ENCODE results near the gene CEBPB. TPM values are rescaled to one million over a fixed set of nuclear protein-coding genes. Genes with fewer than 3 reads are reported as not detected.

The CEBPB gene
- total and polyA plus RNA-seq, 11 donors, result 14.7 to 122 (median 53.7) TPM

- Histone ChIP-seq H3K9me3 (no peaks in the 10 kb centered on the region), H3K27ac (peak overlapping the region in 2 of 12 donors; percentile 26 to 54), H3K27me3 (no peaks in the 10 kb centered on the region), H3K4me1 (peaks cover 3 to 85% (median 44%) of the 10 kb centered on the region in 12 donors), H3K4me3 (no peak overlapping the region), H3K36me3 (peaks cover 0 to 34% (median 24%) of the 10 kb centered on the region in 9 donors)
- TF ChIP-seq POLR2A (IDR thresholded peaks at IDR 0.05), result no peak
- TF ChIP-seq, protein P1, sequence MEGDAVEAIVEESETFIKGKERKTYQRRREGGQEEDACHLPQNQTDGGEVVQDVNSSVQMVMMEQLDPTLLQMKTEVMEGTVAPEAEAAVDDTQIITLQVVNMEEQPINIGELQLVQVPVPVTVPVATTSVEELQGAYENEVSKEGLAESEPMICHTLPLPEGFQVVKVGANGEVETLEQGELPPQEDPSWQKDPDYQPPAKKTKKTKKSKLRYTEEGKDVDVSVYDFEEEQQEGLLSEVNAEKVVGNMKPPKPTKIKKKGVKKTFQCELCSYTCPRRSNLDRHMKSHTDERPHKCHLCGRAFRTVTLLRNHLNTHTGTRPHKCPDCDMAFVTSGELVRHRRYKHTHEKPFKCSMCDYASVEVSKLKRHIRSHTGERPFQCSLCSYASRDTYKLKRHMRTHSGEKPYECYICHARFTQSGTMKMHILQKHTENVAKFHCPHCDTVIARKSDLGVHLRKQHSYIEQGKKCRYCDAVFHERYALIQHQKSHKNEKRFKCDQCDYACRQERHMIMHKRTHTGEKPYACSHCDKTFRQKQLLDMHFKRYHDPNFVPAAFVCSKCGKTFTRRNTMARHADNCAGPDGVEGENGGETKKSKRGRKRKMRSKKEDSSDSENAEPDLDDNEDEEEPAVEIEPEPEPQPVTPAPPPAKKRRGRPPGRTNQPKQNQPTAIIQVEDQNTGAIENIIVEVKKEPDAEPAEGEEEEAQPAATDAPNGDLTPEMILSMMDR (IDR thresholded peaks at IDR 0.05), result no peak
- WGBS, 4 donors, result 73 to 89% (median 86%) methylated on average over 6 of the region's 6 CpGs
- intact Hi-C loops (cut with DNase I), result no loop called here
- DNase-seq, result no peak
- no peak for ATAC-seq
Measured at GRCh38 chr20:50142812-50143211, 47.8 kb upstream of the CEBPB start.

DNA sequence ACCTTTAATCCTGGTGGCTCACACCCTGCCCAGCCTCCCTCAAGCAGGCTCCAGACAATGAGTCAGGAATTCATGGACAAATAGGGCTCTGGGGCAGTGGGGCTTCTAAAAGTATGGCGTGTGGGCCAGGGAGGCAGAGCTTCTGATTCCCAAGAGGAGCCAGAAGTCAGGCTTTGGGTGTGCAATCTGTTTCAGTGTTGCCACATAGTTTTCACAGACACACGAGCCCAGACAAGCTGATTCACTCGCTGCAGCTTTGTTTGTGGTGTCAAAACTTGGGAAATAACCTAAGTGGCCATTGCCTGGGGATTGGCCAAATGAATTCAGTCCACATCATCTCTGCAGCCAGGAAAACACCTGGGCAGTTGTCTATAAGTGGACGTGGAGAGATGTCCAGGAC lies 46.3 kb upstream of the CEBPB start:
- no peak for TF ChIP-seq POLR2A (IDR thresholded peaks at IDR 0.05)
- TF ChIP-seq, protein P1 (IDR thresholded peaks at IDR 0.05), result no peak
- DNase-seq, result peak in 2 of 5 donors; percentile 53 to 72
- H3K27ac ChIP-seq, result peak overlapping the region in 2 of 12 donors; percentile 33 to 43
- H3K4me3 ChIP-seq, result no peak overlapping the region
- ATAC-seq, result peak in 2 of 4 donors; percentile 53 to 77
- no peaks in the 10 kb centered on the region for H3K9me3 ChIP-seq
- 60 to 78% (median 73%) methylated on average over 4 of the region's 4 CpGs for WGBS, 4 donors
- H3K4me1 ChIP-seq, result peaks cover 0 to 87% (median 39%) of the 10 kb centered on the region in 12 donors
- H3K36me3 ChIP-seq, result peaks cover 0 to 47% (median 30%) of the 10 kb centered on the region in 9 donors
- intact Hi-C loops (cut with DNase I), result no loop called here
- H3K27me3 ChIP-seq, result no peaks in the 10 kb centered on the region

GRCh38 chr20:50145566-50145965 lies 45.1 kb upstream of the CEBPB start:
- DNase-seq (no peak), ATAC-seq (no peak)
- peaks cover 0 to 90% (median 40%) of the 10 kb centered on the region in 12 donors for H3K4me1 ChIP-seq
- intact Hi-C loops (cut with DNase I), result no loop called here
- WGBS, 4 donors, result 89 to 97% (median 93%) methylated on average over 6 of the region's 6 CpGs
- no peak overlapping the region for H3K4me3 ChIP-seq
- H3K27me3 ChIP-seq, result no peaks in the 10 kb centered on the region
- no peak for TF ChIP-seq POLR2A (IDR thresholded peaks at IDR 0.05)
- TF ChIP-seq, protein P1 (IDR thresholded peaks at IDR 0.05), result no peak
- H3K9me3 ChIP-seq, result no peaks in the 10 kb centered on the region
- peak overlapping the region in 3 of 12 donors; percentile 31 to 93 (median 59) for H3K27ac ChIP-seq
- H3K36me3 ChIP-seq, result peaks cover 0 to 41% (median 30%) of the 10 kb centered on the region in 9 donors

- Histone ChIP-seq H3K27me3 (no peaks in the 10 kb centered on the region), H3K4me1 (peaks cover 0 to 90% (median 42%) of the 10 kb centered on the region in 12 donors), H3K9me3 (no peaks in the 10 kb centered on the region), H3K36me3 (peaks cover 0 to 37% (median 25%) of the 10 kb centered on the region in 9 donors), H3K4me3 (no peak overlapping the region), H3K27ac (peak overlapping the region in 10 of 12 donors; percentile 59 to 93 (median 70))
- no peak for TF ChIP-seq POLR2A (IDR thresholded peaks at IDR 0.05)
- WGBS, 4 donors, result 89 to 95% (median 91%) methylated on average over 6 of the region's 6 CpGs
- intact Hi-C loops (cut with DNase I), result no loop called here
- DNase-seq (no peak), ATAC-seq (no peak)
Measured at GRCh38 chr20:50146214-50146613, 44.4 kb upstream of the CEBPB start.

All from heart left ventricle (tissue), 16 donors.